ENCODE results near the gene SRGAP2C.
"Not testable (repeated sequence)": the region's sequence is repeated elsewhere in the genome, so short reads cannot be mapped to it uniquely, and the experiment has no call there.

SRGAP2C gene

GRCh38 chr1:121385563-121386288, 201.0 kb downstream of the SRGAP2C start:
- DNase-seq, result not testable (repeated sequence)

GRCh38 chr1:121386319-121386948, 201.7 kb downstream of the SRGAP2C start:
- DNase-seq, result not testable (repeated sequence)

- not testable (repeated sequence) for DNase-seq
Measured at GRCh38 chr1:121389895-121390560, 205.3 kb downstream of the SRGAP2C start.

GRCh38 chr1:121392130-121392529, 207.4 kb downstream of the SRGAP2C start:
- DNase-seq, result not testable (repeated sequence)

GRCh38 chr1:121395718-121396201, 211.0 kb downstream of the SRGAP2C start:
- DNase-seq, result not testable (repeated sequence)

- DNase-seq, result not testable (repeated sequence)
Measured at GRCh38 chr1:121396335-121397081, 211.7 kb downstream of the SRGAP2C start.

GRCh38 chr1:121397101-121397500, 212.3 kb downstream of the SRGAP2C start:
- not testable (repeated sequence) for DNase-seq

GRCh38 chr1:121399193-121399592, 214.4 kb downstream of the SRGAP2C start:
- DNase-seq, result not testable (repeated sequence)

- DNase-seq, result not testable (repeated sequence)
Measured at GRCh38 chr1:121400108-121400507, 215.3 kb downstream of the SRGAP2C start.

GRCh38 chr1:121400541-121401310, 216.0 kb downstream of the SRGAP2C start:
- DNase-seq, result not testable (repeated sequence)

- not testable (repeated sequence) for DNase-seq
Measured at GRCh38 chr1:121401375-121401955, 216.7 kb downstream of the SRGAP2C start.

- not testable (repeated sequence) for DNase-seq
Measured at GRCh38 chr1:121403254-121403653, 218.5 kb downstream of the SRGAP2C start.

GRCh38 chr1:121408354-121408753, 223.6 kb downstream of the SRGAP2C start:
- no peak for DNase-seq

- DNase-seq, result no peak
Measured at GRCh38 chr1:121413821-121414220, 229.0 kb downstream of the SRGAP2C start.

- DNase-seq, result no peak
Measured at GRCh38 chr1:121414905-121415304, 230.1 kb downstream of the SRGAP2C start.

GRCh38 chr1:121417325-121417923, 232.6 kb downstream of the SRGAP2C start:
- DNase-seq, result no peak

- no peak for DNase-seq
Measured at GRCh38 chr1:121418369-121419049, 233.7 kb downstream of the SRGAP2C start.

- DNase-seq, result not testable (repeated sequence)
Measured at GRCh38 chr1:121419050-121419615, 234.4 kb downstream of the SRGAP2C start.

GRCh38 chr1:121421490-121421889, 236.7 kb downstream of the SRGAP2C start:
- DNase-seq, result not testable (repeated sequence)

- DNase-seq, result not testable (repeated sequence)
Measured at GRCh38 chr1:121423956-121424355, 239.2 kb downstream of the SRGAP2C start.

All from activated T-cell treated with anti-CD3 and anti-CD28 coated beads for 4 hours (primary cell).